ENCODE results near the gene ZNF396.

Gene ZNF396

DNA sequence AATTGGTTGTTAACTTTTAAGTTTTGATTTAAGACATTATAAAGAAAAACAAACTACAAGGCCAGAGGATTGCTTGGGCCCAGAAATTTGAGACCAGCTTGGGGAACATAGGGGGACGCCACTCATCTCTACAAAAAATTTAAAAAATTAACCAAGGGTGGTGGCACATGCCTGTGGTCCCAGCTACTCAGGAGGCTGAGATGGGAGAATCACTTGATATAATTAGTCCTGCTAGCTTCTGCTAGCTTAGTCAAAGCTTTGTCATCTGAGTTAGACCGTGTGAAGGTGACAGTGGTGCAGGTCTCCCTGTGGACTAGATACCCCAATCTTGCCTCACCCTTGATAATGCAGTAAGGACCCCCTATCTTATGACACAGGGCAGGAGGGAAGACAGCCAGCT is 6.0 kb upstream of the ZNF396 start:
- 100% methylated on average over 1 of the region's 2 CpGs for WGBS, 2 experiments (ENCODE audit: insufficient coverage in 2 of 2)
- no peak overlapping the region for H3K4me3 ChIP-seq (ENCODE audit: extremely low read depth, insufficient read depth, low read length, poor library complexity, severe bottlenecking)
- peaks cover 3% of the 10 kb centered on the region for H3K9me3 ChIP-seq (ENCODE audit: control insufficient read depth, low read length)
- H3K4me1 ChIP-seq (ENCODE audit: control insufficient read depth, insufficient read depth, low read length, poor library complexity, severe bottlenecking), result peaks cover under 1% of the 10 kb centered on the region
- no peak overlapping the region for H3K27ac ChIP-seq (ENCODE audit: low read depth, low read length, severe bottlenecking)
- H3K36me3 ChIP-seq (ENCODE audit: control insufficient read depth, insufficient read depth, low read length), result no peaks in the 10 kb centered on the region

DNA sequence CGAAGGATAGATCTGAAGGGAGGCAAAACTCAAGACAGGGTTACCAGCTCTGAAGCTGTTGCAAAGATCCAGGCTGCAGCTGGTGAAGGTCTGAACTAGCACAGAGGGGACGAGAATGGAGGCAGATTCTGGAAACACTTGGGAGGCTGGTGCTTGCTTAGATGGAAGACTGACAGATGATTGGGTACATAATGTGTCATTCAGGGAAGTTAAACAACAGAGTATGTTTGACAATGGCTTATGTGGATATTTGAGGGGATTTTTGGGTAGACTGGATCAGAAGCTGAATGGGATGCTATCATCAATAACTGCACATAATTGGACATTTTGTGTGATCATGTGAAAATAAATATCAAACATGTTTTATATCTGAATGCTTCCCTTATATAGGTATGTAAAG is 2.3 kb upstream of the ZNF396 start:
- WGBS, 2 experiments (ENCODE audit: insufficient coverage in 2 of 2), result 86 to 90% methylated on average over 2 of the region's 2 CpGs
- no peak overlapping the region for H3K4me3 ChIP-seq (ENCODE audit: extremely low read depth, insufficient read depth, low read length, poor library complexity, severe bottlenecking)
- no peak overlapping the region for H3K27ac ChIP-seq (ENCODE audit: low read depth, low read length, severe bottlenecking)
- H3K4me1 ChIP-seq (ENCODE audit: control insufficient read depth, insufficient read depth, low read length, poor library complexity, severe bottlenecking), result peaks cover 8% of the 10 kb centered on the region
- peaks cover 3% of the 10 kb centered on the region for H3K9me3 ChIP-seq (ENCODE audit: control insufficient read depth, low read length)
- H3K36me3 ChIP-seq (ENCODE audit: control insufficient read depth, insufficient read depth, low read length), result no peaks in the 10 kb centered on the region

DNA sequence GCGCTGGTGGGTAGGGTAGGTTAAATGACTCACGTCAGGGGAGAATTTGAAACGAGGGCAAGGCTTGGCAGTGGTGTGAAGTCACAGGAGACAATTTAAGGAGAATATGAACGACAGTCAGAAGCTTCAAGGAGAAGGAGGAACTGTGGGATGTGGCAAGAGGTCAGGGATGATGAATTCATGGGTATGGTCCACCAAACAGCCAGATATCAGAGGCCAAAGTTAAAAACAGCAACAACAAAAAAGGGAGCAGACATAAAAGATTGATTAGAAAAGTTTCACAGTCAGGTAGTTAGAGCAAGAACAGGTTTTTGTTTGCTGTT is 1.4 kb upstream of the ZNF396 start:
- Histone ChIP-seq H3K4me3 (ENCODE audit: extremely low read depth, insufficient read depth, low read length, poor library complexity, severe bottlenecking) (no peak overlapping the region), H3K9me3 (ENCODE audit: control insufficient read depth, low read length) (peaks cover 3% of the 10 kb centered on the region), H3K4me1 (ENCODE audit: control insufficient read depth, insufficient read depth, low read length, poor library complexity, severe bottlenecking) (peaks cover 8% of the 10 kb centered on the region), H3K27ac (ENCODE audit: low read depth, low read length, severe bottlenecking) (no peak overlapping the region), H3K36me3 (ENCODE audit: control insufficient read depth, insufficient read depth, low read length) (no peaks in the 10 kb centered on the region)
- 71% methylated on average over 4 of the region's 4 CpGs for WGBS, 2 experiments (ENCODE audit: insufficient coverage in 2 of 2)

DNA sequence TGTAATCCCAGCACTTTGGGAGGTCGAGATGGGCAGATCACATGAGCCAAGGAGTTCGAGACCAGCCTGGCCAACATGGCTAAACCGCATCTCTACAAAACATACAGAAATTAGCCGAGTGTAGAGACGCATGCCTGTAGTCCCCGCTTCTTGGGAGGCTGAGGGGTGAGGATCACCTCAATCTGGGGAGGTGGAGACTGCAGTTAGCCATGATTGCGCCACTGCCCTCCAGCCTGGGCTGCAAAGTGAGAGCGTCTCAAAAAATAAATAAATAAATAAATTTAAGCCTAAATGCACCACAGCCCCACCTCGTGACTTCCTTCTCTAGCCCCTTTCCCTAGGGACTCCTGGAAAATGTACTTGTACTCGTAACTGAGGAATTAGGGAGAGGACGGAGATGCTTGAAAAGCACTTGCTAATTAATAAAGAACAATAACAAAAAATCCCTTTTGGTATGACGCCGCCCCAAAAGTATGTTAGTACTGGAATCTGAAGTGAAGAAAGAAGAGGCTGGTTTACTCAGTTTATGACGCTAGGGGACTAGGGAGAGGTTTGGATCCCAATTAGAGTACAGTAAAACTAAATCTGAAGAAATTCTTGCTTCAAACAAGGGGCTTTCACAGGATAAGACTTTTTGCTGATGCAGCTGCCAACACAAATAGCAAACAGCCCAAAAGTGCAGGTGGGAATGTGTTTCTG is 887 bp upstream of the ZNF396 start:
- H3K9me3 ChIP-seq (ENCODE audit: control insufficient read depth, low read length), result peaks cover 3% of the 10 kb centered on the region
- no peaks in the 10 kb centered on the region for H3K36me3 ChIP-seq (ENCODE audit: control insufficient read depth, insufficient read depth, low read length)
- no peak overlapping the region for H3K4me3 ChIP-seq (ENCODE audit: extremely low read depth, insufficient read depth, low read length, poor library complexity, severe bottlenecking)
- 83 to 87% methylated on average over 7 to 11 of the region's 14 CpGs for WGBS, 2 experiments (ENCODE audit: insufficient coverage in 2 of 2)
- peaks cover 8% of the 10 kb centered on the region for H3K4me1 ChIP-seq (ENCODE audit: control insufficient read depth, insufficient read depth, low read length, poor library complexity, severe bottlenecking)
- H3K27ac ChIP-seq (ENCODE audit: low read depth, low read length, severe bottlenecking), result no peak overlapping the region

DNA sequence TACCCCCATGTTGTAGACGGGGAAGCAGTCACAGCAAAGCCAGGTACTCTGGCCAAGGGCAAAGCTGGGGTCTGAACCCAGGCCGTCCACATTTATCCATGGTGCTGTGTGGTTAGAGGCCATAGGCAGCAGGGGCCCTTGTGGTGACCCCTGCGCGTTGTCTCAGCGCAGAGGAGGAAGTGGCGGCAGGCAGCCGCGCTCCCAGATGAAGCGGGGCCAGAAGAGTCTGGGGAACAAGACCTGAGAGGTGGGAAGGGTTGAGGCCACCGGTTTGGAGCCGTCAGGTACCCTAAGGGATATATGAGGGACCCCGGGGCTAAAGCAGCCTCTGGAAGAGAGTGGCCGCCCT is 770 bp downstream of the ZNF396 start:
- no peaks in the 10 kb centered on the region for H3K36me3 ChIP-seq (ENCODE audit: control insufficient read depth, insufficient read depth, low read length)
- H3K9me3 ChIP-seq (ENCODE audit: control insufficient read depth, low read length), result no peaks in the 10 kb centered on the region
- WGBS, 2 experiments (ENCODE audit: insufficient coverage in 2 of 2), result 19 to 23% methylated on average over 11 to 12 of the region's 13 CpGs
- no peak overlapping the region for H3K27ac ChIP-seq (ENCODE audit: low read depth, low read length, severe bottlenecking)
- H3K4me3 ChIP-seq (ENCODE audit: extremely low read depth, insufficient read depth, low read length, poor library complexity, severe bottlenecking), result peak overlapping the region; percentile 72
- H3K4me1 ChIP-seq (ENCODE audit: control insufficient read depth, insufficient read depth, low read length, poor library complexity, severe bottlenecking), result peaks cover 8% of the 10 kb centered on the region

DNA sequence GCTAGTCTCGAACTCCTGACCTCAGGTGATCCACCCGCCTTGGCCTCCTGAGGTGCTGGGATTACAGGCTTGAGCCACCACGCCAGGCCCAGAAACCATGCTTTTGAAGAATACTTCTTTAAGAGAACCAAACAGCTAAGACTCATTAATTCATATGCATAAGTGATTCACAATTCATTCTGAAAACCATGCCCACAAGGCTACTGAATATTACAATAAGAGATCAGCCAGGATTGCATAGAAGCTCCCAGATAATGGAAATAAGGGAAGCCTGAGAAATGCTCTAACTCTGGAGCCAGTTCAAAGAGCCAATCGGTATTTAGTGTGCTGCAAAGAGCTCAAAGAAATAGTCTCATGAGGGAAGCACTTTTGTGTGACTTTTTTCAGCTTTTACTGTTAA is 2.4 kb downstream of the ZNF396 start:
- no peak overlapping the region for H3K27ac ChIP-seq (ENCODE audit: low read depth, low read length, severe bottlenecking)
- H3K9me3 ChIP-seq (ENCODE audit: control insufficient read depth, low read length), result no peaks in the 10 kb centered on the region
- 83 to 100% methylated on average over 2 to 3 of the region's 4 CpGs for WGBS, 2 experiments (ENCODE audit: insufficient coverage in 2 of 2)

DNA sequence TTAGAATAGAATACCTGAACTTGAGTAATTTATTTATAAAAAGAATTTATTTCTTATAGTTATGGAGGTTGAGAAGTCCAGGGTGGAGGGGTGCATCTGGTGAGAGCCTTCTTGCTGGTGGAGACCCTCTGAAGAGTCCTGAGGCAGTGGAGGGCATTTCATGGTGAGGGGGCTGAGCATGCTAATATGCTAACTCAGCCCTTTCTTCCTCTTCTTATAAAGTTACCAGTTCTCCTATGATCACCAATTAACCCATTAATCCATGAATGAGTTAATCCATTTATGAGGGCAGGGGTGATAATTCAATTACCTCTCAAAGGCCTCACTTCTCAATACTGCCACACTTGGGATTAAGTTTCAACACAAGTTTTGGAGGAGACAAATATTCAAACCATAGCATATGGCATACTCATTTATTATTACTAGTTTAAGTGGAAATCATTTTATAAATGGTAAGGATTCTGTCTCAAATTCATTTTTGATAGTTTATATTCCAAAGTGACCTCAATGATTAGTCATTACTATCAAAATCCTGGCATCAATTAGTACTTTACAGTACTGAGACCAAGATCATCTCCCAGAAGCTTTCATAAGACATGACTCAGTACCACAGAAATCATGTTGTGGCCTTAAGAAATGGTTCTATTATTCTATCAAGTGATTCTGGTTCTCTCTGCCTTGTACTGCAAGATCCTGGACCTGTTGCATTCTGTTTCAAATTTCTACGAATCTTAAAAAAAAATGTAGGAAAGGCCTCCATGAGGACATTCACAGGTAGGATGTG is 5.5 kb downstream of the ZNF396 start:
- WGBS, 2 experiments (ENCODE audit: insufficient coverage in 2 of 2), result 100% methylated on average over 1 of the region's 1 CpG
- H3K4me1 ChIP-seq (ENCODE audit: control insufficient read depth, insufficient read depth, low read length, poor library complexity, severe bottlenecking), result no peaks in the 10 kb centered on the region
- H3K27ac ChIP-seq (ENCODE audit: low read depth, low read length, severe bottlenecking), result no peak overlapping the region
- no peaks in the 10 kb centered on the region for H3K9me3 ChIP-seq (ENCODE audit: control insufficient read depth, low read length)
- H3K36me3 ChIP-seq (ENCODE audit: control insufficient read depth, insufficient read depth, low read length), result no peaks in the 10 kb centered on the region
- H3K4me3 ChIP-seq (ENCODE audit: extremely low read depth, insufficient read depth, low read length, poor library complexity, severe bottlenecking), result no peak overlapping the region

More for the DNA sequence above, 2.4 kb downstream of the ZNF396 start:
- Histone ChIP-seq H3K4me3 (ENCODE audit: extremely low read depth, insufficient read depth, low read length, poor library complexity, severe bottlenecking) (no peak overlapping the region), H3K36me3 (ENCODE audit: control insufficient read depth, insufficient read depth, low read length) (no peaks in the 10 kb centered on the region), H3K4me1 (ENCODE audit: control insufficient read depth, insufficient read depth, low read length, poor library complexity, severe bottlenecking) (peaks cover 8% of the 10 kb centered on the region)

DNA sequence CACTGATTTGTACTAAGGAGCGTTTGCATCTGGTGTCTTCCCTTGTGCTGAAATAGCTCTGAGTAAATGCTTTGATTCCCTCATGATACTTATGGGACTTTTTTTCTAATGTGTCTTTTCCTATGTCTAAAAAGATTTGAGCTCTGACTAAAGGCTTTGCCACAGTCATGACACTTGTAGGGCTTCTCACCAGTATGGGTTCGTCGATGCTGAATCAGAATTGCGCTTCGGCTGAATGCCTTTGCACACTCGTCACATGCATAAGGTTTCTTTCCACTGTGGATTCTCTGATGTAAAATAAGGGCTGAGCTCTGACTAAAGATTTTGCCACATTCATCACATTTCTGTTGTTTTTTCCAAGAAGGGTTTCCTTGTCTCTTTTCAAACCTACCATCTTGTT is 8.0 kb downstream of the ZNF396 start:
- Histone ChIP-seq H3K27ac (ENCODE audit: low read depth, low read length, severe bottlenecking) (no peak overlapping the region), H3K9me3 (ENCODE audit: control insufficient read depth, low read length) (no peaks in the 10 kb centered on the region), H3K4me3 (ENCODE audit: extremely low read depth, insufficient read depth, low read length, poor library complexity, severe bottlenecking) (no peak overlapping the region), H3K4me1 (ENCODE audit: control insufficient read depth, insufficient read depth, low read length, poor library complexity, severe bottlenecking) (no peaks in the 10 kb centered on the region), H3K36me3 (ENCODE audit: control insufficient read depth, insufficient read depth, low read length) (no peaks in the 10 kb centered on the region)
- WGBS, 2 experiments (ENCODE audit: insufficient coverage in 2 of 2), result 98 to 100% methylated on average over 3 to 5 of the region's 6 CpGs

DNA sequence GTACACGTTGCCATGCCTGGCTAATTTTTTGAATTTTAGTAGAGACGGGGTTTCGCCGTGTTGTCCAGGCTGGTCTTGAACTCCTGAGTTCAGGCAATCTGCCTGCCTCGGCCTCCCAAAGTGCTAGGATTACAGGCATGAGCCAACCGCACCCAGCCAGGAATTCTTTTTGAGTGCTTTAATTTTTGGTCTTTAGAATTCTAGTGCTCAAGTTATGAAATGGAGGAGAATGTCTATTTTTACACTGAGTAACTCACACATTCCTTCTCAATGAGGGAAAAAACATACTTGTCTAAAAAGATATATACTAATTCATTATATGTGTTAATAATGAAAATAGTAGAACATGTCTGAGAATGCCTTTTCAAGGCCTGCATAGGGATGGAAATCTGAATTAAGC is 8.5 kb downstream of the ZNF396 start:
- Histone ChIP-seq H3K9me3 (ENCODE audit: control insufficient read depth, low read length) (no peaks in the 10 kb centered on the region), H3K27ac (ENCODE audit: low read depth, low read length, severe bottlenecking) (no peak overlapping the region), H3K36me3 (ENCODE audit: control insufficient read depth, insufficient read depth, low read length) (no peaks in the 10 kb centered on the region), H3K4me1 (ENCODE audit: control insufficient read depth, insufficient read depth, low read length, poor library complexity, severe bottlenecking) (no peaks in the 10 kb centered on the region), H3K4me3 (ENCODE audit: extremely low read depth, insufficient read depth, low read length, poor library complexity, severe bottlenecking) (no peak overlapping the region)
- 82 to 92% methylated on average over 6 of the region's 6 CpGs for WGBS, 2 experiments (ENCODE audit: insufficient coverage in 2 of 2)

DNA sequence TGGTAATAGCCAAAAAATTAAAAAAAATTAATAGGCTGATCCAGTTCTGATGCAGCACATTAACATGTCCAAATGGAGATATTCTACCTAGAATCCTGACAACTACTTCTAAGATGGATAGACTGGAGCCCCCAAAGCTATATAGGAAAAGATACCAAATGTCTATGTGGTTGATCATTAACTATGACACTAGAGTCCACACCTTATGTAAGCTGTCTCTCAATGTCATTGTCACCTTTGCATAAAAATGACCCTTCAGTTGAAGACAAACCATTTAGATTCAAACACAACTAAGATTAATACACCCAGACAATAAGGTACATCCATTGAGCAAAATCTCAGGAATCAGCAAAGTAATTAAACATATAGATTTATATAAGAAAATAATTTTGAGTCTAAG is 14.6 kb downstream of the ZNF396 start:
- Histone ChIP-seq H3K36me3 (ENCODE audit: control insufficient read depth, insufficient read depth, low read length) (no peaks in the 10 kb centered on the region), H3K4me3 (ENCODE audit: extremely low read depth, insufficient read depth, low read length, poor library complexity, severe bottlenecking) (no peak overlapping the region), H3K27ac (ENCODE audit: low read depth, low read length, severe bottlenecking) (no peak overlapping the region), H3K9me3 (ENCODE audit: control insufficient read depth, low read length) (no peaks in the 10 kb centered on the region), H3K4me1 (ENCODE audit: control insufficient read depth, insufficient read depth, low read length, poor library complexity, severe bottlenecking) (no peaks in the 10 kb centered on the region)

DNA sequence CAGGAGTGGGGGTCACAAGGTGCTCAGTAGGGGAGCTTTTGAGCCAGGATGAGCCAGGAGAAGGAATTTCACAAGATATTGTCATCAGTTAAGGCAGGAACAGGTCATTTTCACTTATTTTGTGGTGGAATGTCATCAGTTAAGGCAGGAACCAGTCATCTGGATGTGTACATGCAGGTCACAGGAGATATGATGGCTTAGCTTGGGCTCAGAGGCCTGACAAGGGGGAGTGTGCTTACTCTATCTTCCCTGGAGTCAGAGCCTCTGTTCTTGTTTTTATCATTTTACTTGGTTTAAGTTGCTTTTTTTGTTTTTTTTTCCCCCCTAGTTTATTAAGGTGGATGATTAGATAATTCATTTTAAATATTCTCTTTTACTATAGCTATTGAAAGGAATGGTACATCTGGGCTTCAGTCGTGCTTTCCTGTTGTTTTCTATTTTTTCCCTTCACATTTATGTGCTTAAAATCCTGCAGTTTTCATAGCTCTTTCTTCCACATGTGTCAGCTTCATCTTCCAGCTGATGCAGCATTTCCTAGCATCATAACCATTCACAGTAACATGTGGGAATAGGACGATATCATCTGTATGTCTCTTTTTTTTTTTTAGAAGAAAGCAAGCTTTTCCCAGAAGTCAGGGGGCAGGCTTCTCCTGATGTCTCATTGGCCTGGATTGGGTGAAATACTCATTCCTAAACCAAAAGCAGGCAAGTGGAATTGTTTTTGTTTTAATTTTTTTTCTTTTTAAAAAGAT is 15.4 kb downstream of the ZNF396 start:
- Histone ChIP-seq H3K36me3 (ENCODE audit: control insufficient read depth, insufficient read depth, low read length) (no peaks in the 10 kb centered on the region), H3K27ac (ENCODE audit: low read depth, low read length, severe bottlenecking) (no peak overlapping the region), H3K4me3 (ENCODE audit: extremely low read depth, insufficient read depth, low read length, poor library complexity, severe bottlenecking) (no peak overlapping the region), H3K9me3 (ENCODE audit: control insufficient read depth, low read length) (no peaks in the 10 kb centered on the region), H3K4me1 (ENCODE audit: control insufficient read depth, insufficient read depth, low read length, poor library complexity, severe bottlenecking) (no peaks in the 10 kb centered on the region)
- 67% methylated on average over 1 of the region's 2 CpGs; no CpG with 5 or more reads in 1 of the 2 experiments for WGBS, 2 experiments (ENCODE audit: insufficient coverage in 2 of 2)
